Right lobe of liver (tissue), 4 donors: Measurements from ENCODE around the gene KIF11.

ENCODE experiments used
- CTCF ChIP-seq, 4 donors: fragments of 200-600 bp in 3 of 4; fragments of 450-650 bp in 1 of 4; IDR thresholded peaks; one replicate each; pipeline versions ENCODE4 v1.5.1 to v1.8.0; 2016 to 2022; ENCODE audit warnings: antibody characterized with exemption in 4 of 4, mild to moderate bottlenecking in 2 of 4
- POLR2A ChIP-seq: fragments of 450-650 bp; IDR thresholded peaks from one replicate; pipeline ENCODE4 v1.6.1; 2017; ENCODE audit warnings: antibody characterized with exemption, mild to moderate bottlenecking
- donor health status: DM: no; HTN: no; CAD: no.
- donor health status: DM: no; HTN: no; CAD: no.
- donor health status: DM: no; HTN: yes; CAD: no.

- TF ChIP-seq CTCF (IDR thresholded peaks at IDR 0.05) = no peak
- no peak for TF ChIP-seq POLR2A
Observed at GRCh38 chr10:92553959-92554358, 39.0 kb upstream of the KIF11 start.
